Mammary epithelial cell (primary cell): Measurements from ENCODE around the gene LYG2.

Experiments used
- CTCF ChIP-seq, 2 donors: IDR thresholded peaks in 1 of 2; conservative IDR thresholded peaks in 1 of 2; 2 replicates each; pipeline ENCODE4 v1.5.1; 2011 to 2012; ENCODE audit warnings: inconsistent platforms in 2 of 2, low read length in 2 of 2, mild to moderate bottlenecking in 2 of 2, control low read depth in 1 of 2, low read depth in 1 of 2; ENCODE audit not compliant: insufficient read depth in 1 of 2; ENCODE audit errors: extremely low read depth in 1 of 2
- EZH2 ChIP-seq: IDR thresholded peaks from 2 replicates; pipeline ENCODE4 v1.6.1; 2012; ENCODE audit warnings: low read length, inconsistent platforms, borderline replicate concordance

DNA sequence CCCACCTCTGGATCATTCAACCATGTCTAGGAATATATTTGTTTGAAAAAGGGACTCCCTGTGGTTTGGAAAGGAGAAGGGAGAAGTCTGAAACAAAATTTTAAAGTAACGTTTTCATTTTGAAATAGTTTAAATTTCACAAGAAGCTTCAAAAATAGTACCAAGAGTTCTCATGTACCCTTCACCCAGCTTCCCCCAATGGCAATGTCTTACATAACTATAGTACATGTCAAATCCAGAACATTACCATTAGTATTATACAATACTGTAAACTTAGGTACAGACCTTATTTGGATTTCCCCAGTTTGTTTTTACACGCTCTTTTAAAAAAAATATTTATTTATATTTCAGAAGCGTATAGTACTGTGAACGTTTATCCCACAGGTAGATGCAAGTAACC is 4.0 kb upstream of the LYG2 start:
- TF ChIP-seq CTCF (conservative IDR thresholded peaks at IDR 0.05 in 1 of 2, IDR thresholded peaks at IDR 0.05 in 1 of 2; ENCODE audit: extremely low read depth in 1 of 2, insufficient read depth in 1 of 2, low read depth in 1 of 2, low read length in 2 of 2) = no peak
- TF ChIP-seq EZH2 = no peak
